ENCODE results near the gene ADCY7. TPM values are rescaled to one million over a fixed set of nuclear protein-coding genes. Genes with fewer than 3 reads are reported as not detected.

The ADCY7 gene
- total and polyA plus RNA-seq, 2 donors (not counting 1 experiment from before 2014, with no cell fraction given): 9.9 to 34.0 TPM

DNA sequence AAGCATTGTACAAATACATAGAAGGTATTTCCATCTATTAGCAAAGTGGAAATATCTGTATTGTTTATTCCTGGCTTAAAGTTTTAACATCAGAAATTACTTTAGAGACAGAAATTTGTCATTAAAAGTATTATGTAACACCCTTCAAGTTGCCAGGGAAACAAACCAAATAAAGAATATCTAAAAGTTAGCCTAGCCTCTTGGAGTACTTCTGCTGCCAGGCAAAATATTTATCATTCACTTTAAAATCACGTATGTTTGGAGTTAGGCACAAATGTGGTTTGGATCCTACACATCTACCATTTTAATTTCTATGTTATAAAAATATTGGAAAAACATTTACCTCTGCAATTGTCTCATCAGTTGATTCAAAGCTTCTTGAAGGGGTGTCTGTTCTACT is 87.7 kb downstream of the ADCY7 start:
- Histone ChIP-seq H3K79me2 (ENCODE audit: control insufficient read depth, insufficient read depth, low read length) (no peaks in the 10 kb centered on the region), H3K27ac (ENCODE audit: insufficient read depth, low read length) (no peak overlapping the region), H3K4me3 (replicated peaks in 1 of 4; ENCODE audit: control extremely low read depth in 1 of 4, insufficient read depth in 1 of 4, low read depth in 3 of 4, low read length in 4 of 4) (no peak overlapping the region), H3K9ac (ENCODE audit: insufficient read depth, low read length) (no peak overlapping the region), H2AFZ (ENCODE audit: low read length) (no peak overlapping the region), H3K9me3 (ENCODE audit: control insufficient read depth, insufficient read depth, low read depth, low read length) (no peaks in the 10 kb centered on the region), H3K36me3 (ENCODE audit: control insufficient read depth, insufficient read depth, low read length) (peaks cover 9% of the 10 kb centered on the region), H3K4me1 (ENCODE audit: control insufficient read depth, extremely low read depth, insufficient read depth, low read length) (no peaks in the 10 kb centered on the region), H4K20me1 (ENCODE audit: control insufficient read depth, extremely low read depth, insufficient read depth, low read length) (no peaks in the 10 kb centered on the region), H3K4me2 (ENCODE audit: extremely low read depth, insufficient read depth, low read length) (no peak overlapping the region), H3K27me3 (ENCODE audit: control insufficient read depth, insufficient read depth, low read length) (no peaks in the 10 kb centered on the region)
- no peak for DNase-seq (ENCODE audit: low read depth in 2 of 2)
- TF ChIP-seq, protein P1, sequence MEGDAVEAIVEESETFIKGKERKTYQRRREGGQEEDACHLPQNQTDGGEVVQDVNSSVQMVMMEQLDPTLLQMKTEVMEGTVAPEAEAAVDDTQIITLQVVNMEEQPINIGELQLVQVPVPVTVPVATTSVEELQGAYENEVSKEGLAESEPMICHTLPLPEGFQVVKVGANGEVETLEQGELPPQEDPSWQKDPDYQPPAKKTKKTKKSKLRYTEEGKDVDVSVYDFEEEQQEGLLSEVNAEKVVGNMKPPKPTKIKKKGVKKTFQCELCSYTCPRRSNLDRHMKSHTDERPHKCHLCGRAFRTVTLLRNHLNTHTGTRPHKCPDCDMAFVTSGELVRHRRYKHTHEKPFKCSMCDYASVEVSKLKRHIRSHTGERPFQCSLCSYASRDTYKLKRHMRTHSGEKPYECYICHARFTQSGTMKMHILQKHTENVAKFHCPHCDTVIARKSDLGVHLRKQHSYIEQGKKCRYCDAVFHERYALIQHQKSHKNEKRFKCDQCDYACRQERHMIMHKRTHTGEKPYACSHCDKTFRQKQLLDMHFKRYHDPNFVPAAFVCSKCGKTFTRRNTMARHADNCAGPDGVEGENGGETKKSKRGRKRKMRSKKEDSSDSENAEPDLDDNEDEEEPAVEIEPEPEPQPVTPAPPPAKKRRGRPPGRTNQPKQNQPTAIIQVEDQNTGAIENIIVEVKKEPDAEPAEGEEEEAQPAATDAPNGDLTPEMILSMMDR (conservative IDR thresholded peaks at IDR 0.05 in 1 of 2, IDR thresholded peaks at IDR 0.05 in 1 of 2; ENCODE audit: low read depth in 1 of 2, low read length in 2 of 2): no peak
- no peak for TF ChIP-seq EZH2 (IDR thresholded peaks at IDR 0.05; ENCODE audit: low read length, missing control alignments)

DNA sequence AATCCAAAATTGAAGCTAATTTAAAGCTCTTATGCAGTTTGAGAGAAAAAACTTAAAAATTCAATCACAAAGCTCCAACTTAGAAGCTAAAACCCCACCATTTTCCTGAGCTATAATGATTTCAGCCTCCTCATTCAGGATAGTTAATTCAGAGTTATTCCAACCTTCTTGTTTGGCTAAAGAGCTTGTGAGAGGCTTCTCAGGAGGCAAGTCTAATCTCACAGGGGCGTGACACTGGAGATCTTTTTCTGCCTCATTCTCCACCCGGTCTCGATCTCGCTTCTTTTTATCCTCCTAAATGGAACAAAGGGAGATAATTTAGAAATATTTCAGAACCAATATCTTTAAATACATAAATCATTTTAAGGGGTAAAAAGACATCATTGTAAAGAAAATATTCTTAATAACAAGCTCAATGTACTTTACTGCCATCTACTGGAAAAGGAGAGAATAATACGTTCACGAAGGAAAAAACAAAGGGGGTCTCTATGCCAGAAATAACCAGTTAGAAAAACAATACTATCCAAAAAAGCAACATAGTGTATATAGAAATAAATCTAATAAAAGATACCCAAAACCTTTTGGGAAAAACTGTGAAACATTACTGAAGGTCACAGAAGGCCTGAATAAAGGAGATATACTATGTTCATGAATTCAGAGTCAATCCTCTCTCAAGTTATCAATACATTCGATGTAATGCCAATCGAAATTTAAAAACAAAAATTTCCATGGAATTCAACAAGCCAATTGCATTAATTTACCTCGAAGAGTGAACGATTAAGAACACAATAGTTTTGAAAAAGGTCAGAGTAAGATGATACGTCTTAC is 88.5 kb downstream of the ADCY7 start:
- H3K27ac ChIP-seq (ENCODE audit: insufficient read depth, low read length): no peak overlapping the region

DNA sequence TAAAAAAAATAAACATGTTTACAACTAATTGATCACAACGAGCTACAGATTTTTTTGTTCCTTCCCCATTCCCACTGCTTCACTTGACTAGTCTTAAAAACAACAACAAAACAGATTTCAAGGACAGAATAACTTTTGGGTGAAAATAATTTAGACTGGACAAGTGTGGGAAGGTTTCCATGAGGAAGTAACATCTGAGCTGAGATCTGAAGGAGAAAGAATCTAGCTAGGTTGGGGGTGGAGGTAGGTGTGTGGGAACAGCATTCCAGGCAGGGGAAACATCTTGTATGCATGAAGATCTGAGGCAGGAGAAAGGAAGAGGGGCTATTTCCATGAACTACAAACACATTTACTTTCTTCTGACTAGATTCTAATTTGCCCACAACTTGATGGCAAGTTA is 93.3 kb downstream of the ADCY7 start:
- TF ChIP-seq EZH2 (IDR thresholded peaks at IDR 0.05; ENCODE audit: low read length, missing control alignments): no peak
- TF ChIP-seq, protein P1 (conservative IDR thresholded peaks at IDR 0.05 in 1 of 2, IDR thresholded peaks at IDR 0.05 in 1 of 2; ENCODE audit: low read depth in 1 of 2, low read length in 2 of 2): no peak
- Histone ChIP-seq H4K20me1 (ENCODE audit: control insufficient read depth, extremely low read depth, insufficient read depth, low read length) (no peaks in the 10 kb centered on the region), H3K9me3 (ENCODE audit: control insufficient read depth, insufficient read depth, low read depth, low read length) (no peaks in the 10 kb centered on the region), H3K27ac (ENCODE audit: insufficient read depth, low read length) (no peak overlapping the region), H3K79me2 (ENCODE audit: control insufficient read depth, insufficient read depth, low read length) (peaks cover 5% of the 10 kb centered on the region), H3K36me3 (ENCODE audit: control insufficient read depth, insufficient read depth, low read length) (peaks cover 4% of the 10 kb centered on the region), H3K9ac (ENCODE audit: insufficient read depth, low read length) (no peak overlapping the region), H3K4me1 (ENCODE audit: control insufficient read depth, extremely low read depth, insufficient read depth, low read length) (no peaks in the 10 kb centered on the region), H3K27me3 (ENCODE audit: control insufficient read depth, insufficient read depth, low read length) (no peaks in the 10 kb centered on the region), H3K4me3 (replicated peaks in 1 of 4; ENCODE audit: control extremely low read depth in 1 of 4, insufficient read depth in 1 of 4, low read depth in 3 of 4, low read length in 4 of 4) (no peak overlapping the region), H3K4me2 (ENCODE audit: extremely low read depth, insufficient read depth, low read length) (no peak overlapping the region), H2AFZ (ENCODE audit: low read length) (no peak overlapping the region)
- no peak for DNase-seq (ENCODE audit: low read depth in 2 of 2)

More for the DNA sequence above, 88.5 kb downstream of the ADCY7 start:
- DNase-seq (ENCODE audit: low read depth in 2 of 2): peak in 1 of 2 donors; percentile 53
- no peak overlapping the region for H3K4me3 ChIP-seq (replicated peaks in 1 of 4; ENCODE audit: control extremely low read depth in 1 of 4, insufficient read depth in 1 of 4, low read depth in 3 of 4, low read length in 4 of 4)
- H3K27me3 ChIP-seq (ENCODE audit: control insufficient read depth, insufficient read depth, low read length): no peaks in the 10 kb centered on the region
- TF ChIP-seq EZH2 (IDR thresholded peaks at IDR 0.05; ENCODE audit: low read length, missing control alignments): no peak
- TF ChIP-seq, protein P1 (conservative IDR thresholded peaks at IDR 0.05 in 1 of 2, IDR thresholded peaks at IDR 0.05 in 1 of 2; ENCODE audit: low read depth in 1 of 2, low read length in 2 of 2): peak; percentile 33 to 57
- H3K36me3 ChIP-seq (ENCODE audit: control insufficient read depth, insufficient read depth, low read length): peaks cover 7% of the 10 kb centered on the region
- H3K79me2 ChIP-seq (ENCODE audit: control insufficient read depth, insufficient read depth, low read length): peaks cover 2% of the 10 kb centered on the region
- H4K20me1 ChIP-seq (ENCODE audit: control insufficient read depth, extremely low read depth, insufficient read depth, low read length): no peaks in the 10 kb centered on the region
- no peak overlapping the region for H2AFZ ChIP-seq (ENCODE audit: low read length)
- no peak overlapping the region for H3K9ac ChIP-seq (ENCODE audit: insufficient read depth, low read length)
- no peak overlapping the region for H3K4me2 ChIP-seq (ENCODE audit: extremely low read depth, insufficient read depth, low read length)
- no peaks in the 10 kb centered on the region for H3K4me1 ChIP-seq (ENCODE audit: control insufficient read depth, extremely low read depth, insufficient read depth, low read length)
- no peaks in the 10 kb centered on the region for H3K9me3 ChIP-seq (ENCODE audit: control insufficient read depth, insufficient read depth, low read depth, low read length)
